ENCODE results near the gene LGR4. TPM values are rescaled to one million over a fixed set of nuclear protein-coding genes. Genes with fewer than 3 reads are reported as not detected.

Gene LGR4
- 34.8 to 52.4 TPM (median 48.6 TPM) in 5 replicates for total RNA-seq (2022; extraction: Qiagen RNA extraction; ENCODE audit: low read depth)

DNA sequence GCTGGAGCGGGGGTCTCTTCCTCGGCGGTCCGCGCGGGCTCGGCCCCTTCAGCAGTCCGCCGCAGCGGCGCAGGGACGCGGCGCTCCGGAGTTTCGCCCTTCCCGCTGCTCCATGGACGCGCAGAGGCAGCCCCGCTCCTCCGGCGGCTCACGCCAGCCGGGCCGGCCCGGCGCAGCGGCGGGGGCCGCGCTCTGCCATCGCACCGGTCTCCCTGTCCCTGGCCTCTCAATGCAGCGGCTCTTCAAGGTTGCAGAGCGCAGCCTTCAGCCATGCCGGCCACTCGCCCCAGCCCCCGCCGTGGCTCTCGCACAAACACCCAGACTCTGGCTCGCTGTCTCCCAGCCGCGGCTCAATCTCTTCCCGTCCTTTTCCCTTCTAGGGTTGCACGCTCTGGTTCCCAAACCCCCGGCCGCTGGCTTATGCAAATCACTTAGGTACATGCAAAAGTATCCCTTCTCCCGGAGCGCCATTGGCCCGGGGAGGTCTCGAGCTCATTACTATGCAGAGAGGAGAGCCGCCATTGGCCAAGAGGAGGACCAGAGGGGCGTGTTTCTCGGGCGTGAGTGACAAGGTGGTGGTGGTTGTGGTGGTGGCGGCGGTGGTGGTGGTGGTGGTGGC is at the start of gene LGR4:
TSS of gene LGR4 (minus strand) at position 393 of the 619 bp plus-strand sequence. CDS start 488 bp downstream, outside the sequence.

DNA sequence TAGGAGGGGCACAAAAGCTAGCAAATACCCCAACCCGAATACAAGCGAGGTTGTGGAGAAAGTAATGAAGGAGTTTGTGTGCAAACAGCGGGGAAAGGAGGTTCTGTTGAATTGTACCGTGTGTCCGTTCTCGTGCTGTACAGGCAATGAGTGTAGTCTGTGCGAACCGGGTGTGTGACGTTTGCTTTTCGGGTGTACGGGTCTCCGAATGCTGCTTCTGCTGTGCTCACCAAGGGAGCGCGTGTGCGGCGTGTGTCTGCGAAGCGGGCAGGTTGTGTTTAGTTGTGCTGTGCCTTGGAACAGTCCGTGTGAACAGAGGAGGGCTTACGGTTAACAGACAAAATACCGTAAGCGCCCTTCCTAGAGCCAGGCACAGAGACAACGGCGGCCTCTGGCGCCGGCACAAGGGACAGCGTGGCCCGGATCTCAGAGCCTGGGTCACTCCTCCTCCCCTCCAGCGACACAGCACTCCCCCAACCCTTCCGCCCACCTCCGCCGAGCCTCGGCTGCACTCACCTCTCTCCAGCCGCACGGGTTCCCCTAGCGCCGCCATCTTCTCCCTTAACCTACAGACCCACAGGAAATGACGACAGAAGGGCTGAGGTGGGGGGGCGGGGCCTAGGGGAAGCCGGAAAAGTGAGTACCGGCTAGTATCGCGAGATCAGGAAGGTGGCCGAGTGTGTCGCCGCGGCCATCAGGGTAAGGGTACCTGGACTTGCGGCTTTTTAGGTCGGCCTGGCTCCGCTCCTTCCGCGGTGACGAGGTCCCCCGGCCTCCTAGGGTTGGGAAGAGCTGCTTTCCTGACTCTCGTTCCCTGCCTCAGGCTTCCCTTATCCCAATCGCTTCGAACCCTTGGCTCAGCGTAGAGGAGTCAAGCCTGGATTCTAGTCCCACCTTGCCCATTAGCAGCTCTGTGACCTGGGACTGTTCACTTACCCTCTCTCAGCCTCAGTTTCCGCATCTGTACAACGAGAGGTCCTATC is 33.9 kb upstream of the LGR4 start, which contains the start of gene LIN7C:
TSS of gene LIN7C (minus strand) at position 570 of the 983 bp plus-strand sequence. CDS start at position 553, 17 bp downstream.

GRCh38 chr11:27362749-27363575 is 109.6 kb downstream of the LGR4 start, which contains the start of gene CCDC34:
Gene CCDC34, minus strand, starts transcription at chr11:27363215. Its CDS starts 21 bp downstream, at chr11:27363194.

Other genes with a start within 250 kb of the LGR4 start
- 28.8 to 34.8 TPM (median 31.1 TPM) in 5 replicates for gene CCDC34, start 109.6 kb downstream of the LGR4 start, total RNA-seq (2022; extraction: Qiagen RNA extraction; ENCODE audit: low read depth)
- 6.9 to 10.0 TPM (median 7.7 TPM) in 5 replicates for gene LIN7C, start 34.0 kb upstream of the LGR4 start, total RNA-seq (2022; extraction: Qiagen RNA extraction; ENCODE audit: low read depth)
- gene BDNF, start 227.7 kb upstream of the LGR4 start, total RNA-seq (2022; extraction: Qiagen RNA extraction; ENCODE audit: low read depth): 7.2 to 10.3 TPM (median 9.3 TPM) in 5 replicates